Right atrium auricular region (tissue), 2 donors: Measurements from ENCODE around the gene PANK1. TPM values are rescaled to one million over a fixed set of nuclear protein-coding genes. Genes with fewer than 3 reads are reported as not detected.
A peak's percentile ranks its signal among the peaks of the same experiment; 100 is the strongest.

Experiments used
- DNase-seq: peaks from one replicate; pipeline ENCODE4 v3.0.0-alpha.2; 2019; ENCODE audit warnings: low spot score
- H3K27ac ChIP-seq, 2 donors: fragments of 200-600 bp; sonication (generic); 1 replicate in 1 of 2; 2 replicates in 1 of 2; pipeline ENCODE4 v1.5.1; 2016 to 2019
- H3K27me3 ChIP-seq, 2 donors: fragments of 200-600 bp; sonication (generic); one replicate each; pipeline versions ENCODE4 v1.5.1 to v1.6.0; 2017 to 2019
- H3K36me3 ChIP-seq: fragments of 200-600 bp; sonication (generic); one replicate; pipeline ENCODE4 v1.5.1; 2016
- H3K4me1 ChIP-seq, 2 donors: fragments of 200-600 bp; sonication (generic); one replicate each; pipeline versions ENCODE4 v1.5.1 to v1.6.0; 2017 to 2019
- H3K4me3 ChIP-seq, 2 donors: fragments of 200-600 bp; sonication (generic); 1 replicate in 1 of 2; 2 replicates in 1 of 2; pipeline ENCODE4 v1.5.1; 2017 to 2019; ENCODE audit warnings: mild to moderate bottlenecking in 1 of 2, moderate library complexity in 1 of 2
- H3K9me3 ChIP-seq, 2 donors: fragments of 200-600 bp; sonication (generic); one replicate each; pipeline ENCODE4 v1.5.1; 2019
- CTCF ChIP-seq, 2 donors: fragments of 200-600 bp; sonication (generic); IDR thresholded peaks; one replicate each; pipeline ENCODE4 v1.5.1; 2019; ENCODE audit warnings: antibody characterized with exemption in 2 of 2
- total RNA-seq, 2 donors: library from RNA; depleted of rRNA; stranded (reverse); fragments of >200 nt; gene quantifications; one replicate each; pipeline ENCODE4 v1.1.0, GENCODE V29; 2016

PANK1 gene
- total RNA-seq, 2 donors from 2014 or later, result 7.4 to 15.5 TPM

GRCh38 chr10:89591111-89591795 lies 53.8 kb downstream of the PANK1 start:
- TF ChIP-seq CTCF (IDR thresholded peaks at IDR 0.05), result peak in 1 of 2 donors; percentile 24
- Histone ChIP-seq H3K36me3 (no peaks in the 10 kb centered on the region), H3K9me3 (no peaks in the 10 kb centered on the region), H3K4me3 (no peak overlapping the region), H3K27ac (peak overlapping the region; percentile 61 to 89), H3K27me3 (no peaks in the 10 kb centered on the region), H3K4me1 (peaks cover 0 to 31% of the 10 kb centered on the region in 2 donors)
- no peak for DNase-seq

- TF ChIP-seq CTCF (IDR thresholded peaks at IDR 0.05), result no peak
- DNase-seq, result no peak
- Histone ChIP-seq H3K27me3 (no peaks in the 10 kb centered on the region), H3K27ac (peak overlapping the region in 1 of 2 donors; percentile 89), H3K9me3 (no peaks in the 10 kb centered on the region), H3K36me3 (no peaks in the 10 kb centered on the region), H3K4me3 (no peak overlapping the region), H3K4me1 (peaks cover 0 to 31% of the 10 kb centered on the region in 2 donors)
Observed at GRCh38 chr10:89590326-89590725, 54.7 kb downstream of the PANK1 start.

GRCh38 chr10:89589101-89589720 lies 55.8 kb downstream of the PANK1 start:
- Histone ChIP-seq H3K9me3 (no peaks in the 10 kb centered on the region), H3K27ac (peak overlapping the region; percentile 19 to 89), H3K4me1 (peaks cover 0 to 31% of the 10 kb centered on the region in 2 donors), H3K27me3 (no peaks in the 10 kb centered on the region), H3K36me3 (no peaks in the 10 kb centered on the region), H3K4me3 (no peak overlapping the region)
- TF ChIP-seq CTCF (IDR thresholded peaks at IDR 0.05), result no peak
- no peak for DNase-seq

- no peaks in the 10 kb centered on the region for H3K9me3 ChIP-seq
- no peak for TF ChIP-seq CTCF (IDR thresholded peaks at IDR 0.05)
- peaks cover 0 to 31% of the 10 kb centered on the region in 2 donors for H3K4me1 ChIP-seq
- H3K36me3 ChIP-seq, result no peaks in the 10 kb centered on the region
- no peak for DNase-seq
- no peaks in the 10 kb centered on the region for H3K27me3 ChIP-seq
- H3K4me3 ChIP-seq, result no peak overlapping the region
- H3K27ac ChIP-seq, result peak overlapping the region; percentile 19 to 89
Observed at GRCh38 chr10:89588671-89589070, 56.4 kb downstream of the PANK1 start.

- no peak overlapping the region for H3K4me3 ChIP-seq
- H3K27me3 ChIP-seq, result no peaks in the 10 kb centered on the region
- no peak for TF ChIP-seq CTCF (IDR thresholded peaks at IDR 0.05)
- H3K27ac ChIP-seq, result no peak overlapping the region
- H3K4me1 ChIP-seq, result no peaks in the 10 kb centered on the region
- DNase-seq, result no peak
- H3K36me3 ChIP-seq, result no peaks in the 10 kb centered on the region
- no peaks in the 10 kb centered on the region for H3K9me3 ChIP-seq
Observed at GRCh38 chr10:89582022-89582421, 63.0 kb downstream of the PANK1 start.
